Measurements from ENCODE around the gene CD36. TPM values are rescaled to one million over a fixed set of nuclear protein-coding genes. Genes with fewer than 3 reads are reported as not detected.

The CD36 gene
- total RNA-seq, 1 experiment from 2014 or later, result not detected

- no peak overlapping the region for H3K9ac ChIP-seq (ENCODE audit: low read length)
- H3F3A ChIP-seq (ENCODE audit: low read length, unreplicated experiment), result no peaks in the 10 kb centered on the region
- ChIA-PET CTCF (no interaction called here), POLR2A (ENCODE audit: unreplicated experiment) (no interaction called here)
- no peaks in the 10 kb centered on the region for H3K79me2 ChIP-seq (ENCODE audit: low read length)
- no peak overlapping the region for H3K4me2 ChIP-seq (ENCODE audit: low read length)
- no peak for ATAC-seq
- H3K36me3 ChIP-seq (ENCODE audit: low read depth, low read length), result no peaks in the 10 kb centered on the region
- 0 out of 2 replicates have a peak, but pooled peaks cover 4% of the 10 kb centered on the region for H3K9me2 ChIP-seq (replicated peaks; ENCODE audit: low read length)
- no peak overlapping the region for H3K27ac ChIP-seq (ENCODE audit: low read length)
- H2AFZ ChIP-seq (ENCODE audit: low read length), result no peak overlapping the region
- DNase-seq, result no peak
- no peak overlapping the region for H3K4me3 ChIP-seq (ENCODE audit: low read length)
- H4K20me1 ChIP-seq (ENCODE audit: low read length), result no peaks in the 10 kb centered on the region
- TF ChIP-seq EZH2 (IDR thresholded peaks at IDR 0.05; ENCODE audit: low read length, unreplicated experiment) (no peak), CTCF (conservative IDR thresholded peaks at IDR 0.05; ENCODE audit: low read depth, low read length) (no peak), EZH2phosphoT487 (IDR thresholded peaks at IDR 0.05; ENCODE audit: borderline replicate concordance, low read length) (no peak)
- no peaks in the 10 kb centered on the region for H3K9me3 ChIP-seq (ENCODE audit: low read length)
- no peaks in the 10 kb centered on the region for H3K4me1 ChIP-seq (ENCODE audit: insufficient read depth, low read length)
- H3K27me3 ChIP-seq (ENCODE audit: low read length), result no peaks in the 10 kb centered on the region
- no TSS peak for BruUV-seq (replicated peaks)
- intact Hi-C loops (cut with micrococcal nuclease), result no loop called here
Observed at GRCh38 chr7:80651471-80651870, 13.0 kb downstream of the CD36 start.

GRCh38 chr7:80653244-80653643 lies 14.8 kb downstream of the CD36 start:
- Histone ChIP-seq H4K20me1 (ENCODE audit: low read length) (no peaks in the 10 kb centered on the region), H3K27ac (ENCODE audit: low read length) (no peak overlapping the region), H3K36me3 (ENCODE audit: low read depth, low read length) (no peaks in the 10 kb centered on the region), H3K27me3 (ENCODE audit: low read length) (no peaks in the 10 kb centered on the region), H3F3A (ENCODE audit: low read length, unreplicated experiment) (no peaks in the 10 kb centered on the region), H3K4me1 (ENCODE audit: insufficient read depth, low read length) (no peaks in the 10 kb centered on the region), H3K9me3 (ENCODE audit: low read length) (no peaks in the 10 kb centered on the region), H3K9me2 (replicated peaks; ENCODE audit: low read length) (0 out of 2 replicates have a peak, but pooled peaks cover 4% of the 10 kb centered on the region), H2AFZ (ENCODE audit: low read length) (no peak overlapping the region), H3K4me3 (ENCODE audit: low read length) (no peak overlapping the region), H3K79me2 (ENCODE audit: low read length) (no peaks in the 10 kb centered on the region), H3K4me2 (ENCODE audit: low read length) (no peak overlapping the region), H3K9ac (ENCODE audit: low read length) (no peak overlapping the region)
- no peak for DNase-seq
- BruUV-seq (replicated peaks), result no TSS peak
- no peak for ATAC-seq
- CTCF ChIA-PET, result no interaction called here
- POLR2A ChIA-PET (ENCODE audit: unreplicated experiment), result no interaction called here
- intact Hi-C loops (cut with micrococcal nuclease), result no loop called here
- TF ChIP-seq EZH2phosphoT487 (IDR thresholded peaks at IDR 0.05; ENCODE audit: borderline replicate concordance, low read length) (no peak), EZH2 (IDR thresholded peaks at IDR 0.05; ENCODE audit: low read length, unreplicated experiment) (no peak), CTCF (conservative IDR thresholded peaks at IDR 0.05; ENCODE audit: low read depth, low read length) (no peak)

- H2AFZ ChIP-seq (ENCODE audit: low read length), result no peak overlapping the region
- H3K9ac ChIP-seq (ENCODE audit: low read length), result no peak overlapping the region
- H3K9me2 ChIP-seq (replicated peaks; ENCODE audit: low read length), result 0 out of 2 replicates have a peak, but pooled peaks cover 4% of the 10 kb centered on the region
- no peaks in the 10 kb centered on the region for H4K20me1 ChIP-seq (ENCODE audit: low read length)
- no peaks in the 10 kb centered on the region for H3K36me3 ChIP-seq (ENCODE audit: low read depth, low read length)
- BruUV-seq (replicated peaks), result no TSS peak
- no peak overlapping the region for H3K4me3 ChIP-seq (ENCODE audit: low read length)
- POLR2A ChIA-PET (ENCODE audit: unreplicated experiment), result no interaction called here
- ATAC-seq (no peak), DNase-seq (no peak)
- no peaks in the 10 kb centered on the region for H3K9me3 ChIP-seq (ENCODE audit: low read length)
- TF ChIP-seq EZH2phosphoT487 (IDR thresholded peaks at IDR 0.05; ENCODE audit: borderline replicate concordance, low read length) (no peak), EZH2 (IDR thresholded peaks at IDR 0.05; ENCODE audit: low read length, unreplicated experiment) (no peak), CTCF (conservative IDR thresholded peaks at IDR 0.05; ENCODE audit: low read depth, low read length) (no peak)
- H3K27me3 ChIP-seq (ENCODE audit: low read length), result no peaks in the 10 kb centered on the region
- intact Hi-C loops (cut with micrococcal nuclease), result no loop called here
- H3K4me1 ChIP-seq (ENCODE audit: insufficient read depth, low read length), result 0 out of 2 replicates have a peak, but pooled peaks cover 3% of the 10 kb centered on the region
- H3F3A ChIP-seq (ENCODE audit: low read length, unreplicated experiment), result no peaks in the 10 kb centered on the region
- CTCF ChIA-PET, result no interaction called here
- H3K4me2 ChIP-seq (ENCODE audit: low read length), result no peak overlapping the region
- no peak overlapping the region for H3K27ac ChIP-seq (ENCODE audit: low read length)
- H3K79me2 ChIP-seq (ENCODE audit: low read length), result no peaks in the 10 kb centered on the region
Observed at GRCh38 chr7:80654887-80655340, 16.5 kb downstream of the CD36 start.

All from PC-3 (cell line).